NK-92 (cell line): ENCODE results near the gene NUP107.

Source experiments
- DNase-seq: peaks from one replicate; lab custom pipeline; 2025; ENCODE audit not compliant: unreplicated experiment; lab: John Stamatoyannopoulos, UW

Gene NUP107

DNA sequence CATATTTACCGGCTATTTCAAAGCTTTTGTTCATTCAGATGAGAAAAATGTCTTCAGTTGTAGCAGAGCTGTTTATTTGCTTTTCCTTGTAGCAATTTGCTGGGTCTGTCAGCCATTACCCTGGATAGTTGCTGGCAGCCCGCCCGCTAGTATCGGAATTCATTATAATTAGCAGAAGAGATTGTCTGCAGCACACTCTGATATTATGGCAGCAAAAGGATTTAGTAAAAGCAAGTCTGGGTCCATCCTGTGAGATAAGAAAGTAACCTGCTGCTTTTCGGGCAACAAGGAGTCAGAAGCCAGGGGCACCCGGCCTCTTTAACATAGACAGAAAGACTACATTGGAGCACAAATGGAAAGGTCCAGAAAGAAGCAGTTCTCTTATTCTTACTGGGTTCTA is 53.1 kb downstream of the NUP107 start:
- DNase-seq, result no peak

- no peak for DNase-seq
Measured at GRCh38 chr12:68743356-68743755, 56.6 kb downstream of the NUP107 start.

GRCh38 chr12:68745376-68745903 is 58.7 kb downstream of the NUP107 start:
- DNase-seq, result no peak

DNA sequence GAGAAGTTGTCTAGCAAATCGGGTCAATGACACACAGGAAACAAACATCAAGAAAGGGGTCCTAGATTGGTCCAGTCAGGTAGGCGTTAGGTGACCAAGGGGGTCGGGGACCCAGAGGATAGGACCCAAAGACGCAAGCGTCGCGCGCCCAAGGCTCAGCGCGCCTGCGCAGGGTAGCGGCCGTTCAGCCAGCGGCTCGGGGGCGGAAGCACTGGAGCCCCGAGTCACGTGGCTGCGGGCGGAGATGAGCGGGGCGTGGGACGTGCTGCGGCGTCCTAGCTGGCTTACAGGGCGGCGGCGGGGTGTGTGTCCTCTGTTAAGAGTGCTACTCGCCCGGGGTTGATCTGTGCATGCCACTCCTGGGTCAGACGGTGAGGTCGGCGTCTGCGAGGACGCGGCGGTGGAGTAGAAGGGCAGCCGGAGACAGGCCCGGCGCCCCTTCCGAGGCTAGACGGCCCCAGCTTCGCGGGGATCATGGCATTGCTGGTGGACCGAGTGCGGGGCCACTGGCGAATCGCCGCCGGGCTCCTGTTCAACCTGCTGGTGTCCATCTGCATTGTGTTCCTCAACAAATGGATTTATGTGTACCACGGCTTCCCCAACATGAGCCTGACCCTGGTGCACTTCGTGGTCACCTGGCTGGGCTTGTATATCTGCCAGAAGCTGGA is 59.3 kb downstream of the NUP107 start, which contains the start of gene SLC35E3:
TSS of gene SLC35E3 (plus strand) at position 273 of the 668 bp plus-strand sequence. CDS start at position 475, 202 bp downstream.
- DNase-seq, result peak; percentile 49

DNA sequence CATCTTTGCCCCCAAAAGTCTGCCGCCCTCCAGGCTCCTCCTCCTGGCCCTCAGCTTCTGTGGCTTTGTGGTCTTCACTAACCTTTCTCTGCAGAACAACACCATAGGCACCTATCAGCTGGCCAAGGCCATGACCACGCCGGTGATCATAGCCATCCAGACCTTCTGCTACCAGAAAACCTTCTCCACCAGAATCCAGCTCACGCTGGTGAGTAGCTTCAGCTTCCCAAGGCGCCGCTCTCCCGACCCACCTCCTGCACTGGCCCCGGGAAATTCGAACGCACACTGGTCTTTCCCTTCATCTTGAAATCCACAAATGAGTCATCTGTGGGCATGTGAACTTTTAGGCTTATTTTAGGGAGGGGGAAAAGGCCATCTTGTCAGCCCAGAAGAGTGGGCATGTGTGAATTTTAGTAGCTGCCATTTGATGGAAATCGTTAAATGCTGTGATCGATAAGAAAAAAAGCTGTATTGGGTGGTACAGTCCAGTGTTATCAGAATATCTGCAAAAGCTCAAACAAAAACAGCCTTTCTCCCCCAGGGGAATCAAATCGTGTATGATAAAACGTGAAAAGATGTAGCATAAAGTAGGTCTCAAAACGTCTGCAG is 59.9 kb downstream of the NUP107 start:
- no peak for DNase-seq

GRCh38 chr12:68749443-68749842 is 62.7 kb downstream of the NUP107 start:
- no peak for DNase-seq

DNA sequence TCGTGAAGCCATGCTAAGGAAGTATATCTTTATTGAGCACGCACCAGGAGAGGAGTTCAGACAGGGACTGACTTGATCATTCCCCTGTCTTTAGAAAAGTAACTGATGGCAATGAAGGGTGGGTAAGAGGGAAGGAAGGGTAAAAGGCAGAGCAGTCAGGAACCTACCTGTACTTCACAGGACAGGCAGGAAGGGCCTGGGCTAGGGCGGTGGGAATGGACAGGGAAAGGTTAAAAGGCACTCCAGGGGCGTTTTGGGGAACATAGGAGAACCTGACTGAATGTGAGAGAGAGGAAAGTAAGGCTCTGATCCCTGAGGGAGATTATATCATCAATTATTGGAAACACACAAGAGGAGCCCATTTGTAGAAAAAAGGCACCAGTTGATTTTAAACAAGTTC is 63.1 kb downstream of the NUP107 start:
- DNase-seq, result no peak

- no peak for DNase-seq
Measured at GRCh38 chr12:68750506-68750905, 63.7 kb downstream of the NUP107 start.

GRCh38 chr12:68755536-68756243 is 68.9 kb downstream of the NUP107 start:
- no peak for DNase-seq

DNA sequence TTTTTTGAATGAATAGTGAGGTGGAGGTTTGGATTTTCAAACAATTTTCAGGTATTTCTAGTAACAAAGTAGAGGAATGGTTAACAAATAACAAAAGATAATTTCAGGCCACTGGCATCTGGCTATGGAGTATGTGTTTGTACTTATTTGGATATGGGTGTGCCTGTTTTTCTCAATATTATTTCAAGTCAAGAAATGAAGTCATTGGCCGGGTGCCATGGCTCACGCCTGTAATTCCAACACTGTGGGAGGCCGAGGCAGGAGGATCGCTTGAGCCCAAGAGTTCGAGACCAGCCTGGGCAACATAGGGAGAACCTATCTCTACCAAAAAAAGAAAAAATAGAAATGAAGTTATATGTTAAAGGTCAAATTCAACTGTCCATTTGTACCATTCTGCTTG is 73.1 kb downstream of the NUP107 start:
- no peak for DNase-seq

DNA sequence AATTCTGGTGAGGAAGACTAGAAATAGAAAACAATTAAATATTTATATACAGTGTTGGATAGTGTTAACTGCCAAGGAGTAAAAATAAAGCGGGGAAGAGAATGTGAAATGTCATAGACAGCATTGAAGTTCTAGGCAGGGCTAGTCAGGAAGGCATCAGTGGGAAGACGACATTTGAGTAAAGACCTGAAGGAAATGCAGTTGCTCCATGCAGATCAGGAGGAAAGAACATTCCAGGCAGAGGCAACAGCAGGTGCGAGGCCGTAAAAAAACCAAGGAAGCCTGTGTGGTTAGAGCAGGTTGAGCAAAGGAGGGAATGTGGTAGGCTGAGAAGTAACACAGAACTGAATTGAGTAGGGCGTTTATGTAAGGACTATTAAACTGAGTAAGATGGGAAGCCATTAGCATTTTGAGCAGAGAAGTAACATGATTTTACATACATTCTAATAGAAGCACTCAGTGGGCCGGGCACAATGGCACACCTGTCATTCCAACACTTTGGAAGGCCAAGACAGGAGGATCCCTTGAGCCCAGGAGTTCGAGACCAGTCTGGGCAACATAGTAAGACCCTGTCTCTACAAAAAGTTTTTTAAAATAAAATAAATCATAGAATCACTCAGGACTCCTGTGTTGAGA is 74.1 kb downstream of the NUP107 start:
- DNase-seq, result no peak

DNA sequence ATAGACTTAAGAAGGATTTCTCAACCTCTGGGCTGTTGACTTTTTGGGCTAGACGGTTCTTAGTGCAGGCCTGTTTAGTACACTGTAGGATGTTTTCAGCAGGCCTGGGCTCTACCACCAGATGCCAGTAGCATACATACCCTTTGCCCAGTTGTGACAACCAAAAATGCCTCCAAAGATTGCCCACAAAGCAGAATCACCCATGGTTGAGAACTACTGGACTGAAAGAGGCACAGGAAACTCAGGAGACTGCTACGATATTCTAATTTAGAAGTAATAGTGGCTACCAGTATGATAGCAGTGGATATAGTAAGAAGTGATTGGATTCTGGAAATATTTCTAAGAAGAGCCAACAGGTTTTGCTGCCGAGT is 74.6 kb downstream of the NUP107 start:
- DNase-seq, result no peak

DNA sequence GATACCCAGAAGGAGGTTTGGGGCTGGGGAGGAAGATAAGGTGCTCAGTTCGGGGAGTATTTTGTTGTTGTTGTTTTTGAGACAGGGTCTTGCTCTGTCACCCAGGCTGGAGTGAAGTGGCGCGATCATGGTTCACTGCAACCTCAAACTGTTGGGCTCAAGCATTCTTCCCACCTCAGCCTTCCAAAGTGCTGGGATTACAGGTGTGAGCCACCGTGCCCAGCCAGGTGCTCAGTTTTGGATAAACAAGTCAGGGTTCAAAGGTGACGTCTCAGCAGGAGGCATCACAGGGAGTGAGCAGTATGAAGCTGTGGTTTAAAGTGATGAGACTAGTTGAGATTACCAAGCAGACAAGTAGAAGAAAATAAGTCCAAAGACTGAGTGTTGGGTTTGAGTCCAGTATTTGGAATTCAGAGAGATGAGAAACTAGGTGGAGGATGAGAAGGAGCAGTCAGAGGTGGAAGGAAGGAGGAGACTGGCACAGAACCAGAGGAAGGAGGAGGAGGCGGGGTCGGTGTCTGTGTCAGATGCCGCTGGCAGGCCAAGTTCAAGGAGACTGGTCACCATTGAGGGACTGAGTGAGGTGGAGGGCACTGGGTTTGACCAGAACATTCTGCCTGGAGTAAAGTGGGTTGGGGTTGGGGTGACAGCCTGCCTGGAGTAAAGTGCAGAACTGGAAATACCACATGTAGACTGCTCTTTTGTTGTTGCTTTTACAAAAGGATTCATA is 75.3 kb downstream of the NUP107 start:
- DNase-seq, result no peak

DNA sequence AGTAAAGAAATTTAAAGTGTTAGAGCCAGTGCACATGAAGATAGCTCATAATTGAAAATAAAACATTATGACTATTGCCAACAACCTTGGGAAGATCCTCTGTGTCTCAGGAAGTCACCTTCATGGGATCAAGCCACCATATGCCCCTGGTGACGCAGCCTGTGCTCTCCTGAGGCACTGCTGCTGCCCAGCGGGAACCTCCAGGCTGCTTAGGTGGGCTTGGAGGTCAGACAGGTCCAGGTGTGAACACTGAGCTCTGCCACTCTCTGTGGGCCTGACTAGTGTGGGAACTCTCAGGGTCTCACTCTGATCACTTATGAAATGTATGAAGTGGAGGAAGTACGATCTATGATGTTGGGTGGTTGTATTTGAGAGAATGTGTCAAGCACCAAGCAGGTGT is 75.9 kb downstream of the NUP107 start:
- DNase-seq, result no peak

- DNase-seq, result no peak
Measured at GRCh38 chr12:68765696-68766095, 78.9 kb downstream of the NUP107 start.

GRCh38 chr12:68766646-68767045 is 79.9 kb downstream of the NUP107 start:
- DNase-seq, result no peak

DNA sequence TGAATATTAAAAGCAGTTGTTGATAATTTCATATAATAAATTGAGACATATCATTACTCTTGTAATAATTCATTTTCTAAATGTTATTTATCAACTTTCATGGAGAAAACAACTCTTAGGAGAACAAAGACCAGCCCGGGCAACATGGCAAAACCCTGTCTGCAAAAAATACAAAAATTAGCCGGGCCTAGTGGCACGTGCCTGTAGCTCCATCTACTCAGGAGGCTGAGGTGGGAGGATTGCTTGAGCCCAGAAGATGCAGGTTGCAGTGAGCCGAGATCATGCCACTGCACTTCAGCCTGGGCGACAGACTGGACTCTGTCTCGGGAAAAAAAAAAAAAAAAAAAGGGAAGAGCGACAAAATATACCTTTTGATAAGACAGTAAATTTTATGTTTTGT is 80.4 kb downstream of the NUP107 start:
- no peak for DNase-seq

DNA sequence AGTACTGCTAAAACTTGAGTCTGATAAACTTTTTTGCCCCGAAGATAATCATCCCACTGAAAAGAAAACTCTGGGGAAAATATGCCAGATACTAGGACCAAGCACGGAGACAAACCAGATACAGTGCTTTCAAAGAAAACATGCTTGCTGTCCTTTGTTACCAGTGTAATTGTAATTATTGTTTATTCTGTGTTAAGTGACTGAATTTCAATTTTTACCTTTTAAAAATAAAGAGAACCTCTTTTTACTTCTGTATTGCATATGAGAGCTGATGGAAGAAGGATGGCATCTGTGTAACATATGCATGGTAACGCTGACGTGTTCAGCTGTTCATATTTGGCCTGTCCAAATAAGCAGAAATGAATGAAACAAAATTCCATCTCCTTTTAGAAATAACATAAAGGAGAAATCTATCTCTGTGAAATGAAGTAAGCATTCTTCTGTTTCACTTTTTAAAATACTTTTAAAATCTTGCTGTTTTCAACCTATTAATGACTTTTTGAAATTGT is 81.7 kb downstream of the NUP107 start:
- DNase-seq, result no peak

DNA sequence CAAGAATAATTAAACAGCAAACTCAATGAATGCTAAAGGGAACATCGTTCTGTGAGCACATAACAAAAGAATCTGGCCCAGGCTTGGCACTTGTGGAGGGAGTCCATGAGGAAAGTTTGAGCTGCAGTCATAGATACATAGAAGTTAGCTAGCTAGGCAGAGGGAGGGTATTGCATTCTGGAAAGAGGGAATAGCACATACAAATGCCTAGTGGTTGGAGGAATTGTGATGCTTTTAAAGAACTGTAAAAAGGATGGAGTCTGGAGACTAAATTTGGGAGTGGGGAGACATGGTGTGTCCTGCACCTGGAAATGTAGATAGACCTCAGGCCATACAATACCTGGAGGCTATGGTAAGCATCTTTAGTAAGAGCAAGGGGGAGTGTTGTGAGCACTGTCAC is 83.2 kb downstream of the NUP107 start:
- no peak for DNase-seq

DNA sequence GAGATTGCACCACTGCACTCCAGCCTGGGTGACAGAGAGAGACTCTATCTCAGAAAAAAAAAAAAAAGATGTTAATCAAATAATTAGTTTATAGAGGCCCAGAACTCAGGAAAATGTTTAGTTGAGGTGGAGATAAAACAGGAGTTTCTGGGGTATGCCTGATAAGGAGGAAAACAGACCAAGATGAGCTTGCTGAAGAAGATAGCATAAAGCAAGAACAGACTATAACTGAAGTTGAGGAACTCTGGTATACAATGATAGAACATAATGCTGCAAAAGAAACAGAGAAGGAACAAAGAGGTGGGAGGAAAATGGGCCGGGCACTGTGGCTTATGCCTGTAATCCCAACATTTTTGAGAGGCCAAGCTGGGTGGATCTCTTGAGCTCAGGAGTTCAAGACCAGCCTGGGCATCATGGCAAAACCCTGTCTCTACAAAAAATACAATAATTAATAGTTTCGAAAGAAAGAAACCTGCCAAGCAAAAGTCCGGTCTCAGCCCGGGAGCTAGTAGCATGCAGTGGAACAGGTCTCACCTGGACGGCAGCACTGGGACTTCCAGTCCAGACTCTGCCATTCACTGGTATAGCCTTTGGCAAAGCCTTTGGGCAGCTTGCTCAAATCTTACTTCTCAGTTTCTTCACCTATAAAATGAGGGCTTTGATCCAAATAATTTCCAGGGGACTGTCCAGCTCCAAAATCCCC is 84.6 kb downstream of the NUP107 start:
- no peak for DNase-seq
